ENCODE data around the gene PLCH1.

Gene PLCH1

DNA sequence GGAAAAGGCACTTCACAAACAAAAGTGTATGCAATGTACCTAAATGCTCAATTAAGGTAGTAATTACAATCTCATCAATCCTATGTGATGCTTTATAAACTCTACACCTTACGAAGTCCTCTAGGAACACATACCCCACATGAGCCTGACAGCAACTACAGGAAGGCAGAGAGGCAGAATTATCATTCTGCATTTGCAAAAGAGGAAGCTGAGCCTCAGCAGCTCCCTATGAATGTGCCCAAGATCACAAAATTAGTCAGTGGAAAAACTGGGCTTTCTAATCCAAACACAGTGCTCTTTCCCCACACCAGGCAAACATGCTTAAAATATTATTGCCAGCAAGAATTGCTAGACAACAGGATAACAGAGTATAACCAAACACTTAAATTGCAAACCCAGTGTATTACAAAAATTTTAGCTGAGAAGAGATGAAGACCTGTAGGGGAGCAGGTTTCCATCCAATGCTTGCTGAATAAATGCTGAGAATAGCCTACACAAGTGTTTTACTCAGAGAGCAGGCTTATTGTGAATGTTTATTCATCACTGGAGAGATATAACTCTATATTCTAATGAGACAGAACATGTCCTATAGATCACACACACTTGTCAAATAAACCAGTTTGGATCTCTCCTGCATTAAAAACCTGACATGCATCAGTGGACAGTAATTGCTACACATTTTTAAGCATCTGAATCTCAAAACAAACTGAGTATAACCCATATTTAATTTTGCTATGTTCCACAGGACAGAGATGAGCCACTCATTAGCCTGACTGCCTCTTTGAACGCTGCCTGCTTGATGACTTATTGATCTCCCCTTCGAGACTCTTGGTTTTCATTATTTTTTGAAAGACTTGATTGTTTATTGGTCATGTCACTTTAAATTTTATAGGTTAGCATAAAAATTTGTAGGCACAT is 62.2 kb downstream of the PLCH1 start:
- DNase-seq: peak; percentile 65 to 78

GRCh38 chr3:155676252-155676981 is 68.5 kb downstream of the PLCH1 start:
- no peak for DNase-seq

- no peak for DNase-seq
Measured at GRCh38 chr3:155675094-155675493, 69.8 kb downstream of the PLCH1 start.

GRCh38 chr3:155673421-155673820 is 71.5 kb downstream of the PLCH1 start:
- DNase-seq: no peak

GRCh38 chr3:155670335-155670734 is 74.5 kb downstream of the PLCH1 start:
- no peak for DNase-seq

DNA sequence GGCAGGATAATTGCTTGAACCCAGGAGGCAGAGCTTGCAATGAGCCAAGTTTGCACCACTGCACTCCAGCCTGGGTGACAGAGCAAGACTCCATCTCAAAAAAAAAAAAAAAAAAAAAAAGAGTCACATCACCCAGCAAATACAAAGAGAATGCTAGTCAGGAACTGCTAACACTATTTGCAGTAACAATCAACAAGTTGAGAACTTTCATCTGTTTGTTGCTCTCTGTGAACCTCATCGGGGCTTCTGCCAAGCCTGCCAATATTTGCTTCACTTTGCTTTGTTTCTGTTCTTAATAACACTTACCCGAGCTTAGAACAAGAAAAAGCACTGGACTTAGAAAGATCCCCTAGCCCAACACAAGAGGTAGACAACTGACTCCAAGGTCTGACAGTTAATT is 76.9 kb downstream of the PLCH1 start:
- DNase-seq: no peak

GRCh38 chr3:155664925-155665695 is 79.8 kb downstream of the PLCH1 start:
- peak; percentile 90 to 94 for DNase-seq

- DNase-seq: no peak
Measured at GRCh38 chr3:155663467-155664212, 81.2 kb downstream of the PLCH1 start.

DNA sequence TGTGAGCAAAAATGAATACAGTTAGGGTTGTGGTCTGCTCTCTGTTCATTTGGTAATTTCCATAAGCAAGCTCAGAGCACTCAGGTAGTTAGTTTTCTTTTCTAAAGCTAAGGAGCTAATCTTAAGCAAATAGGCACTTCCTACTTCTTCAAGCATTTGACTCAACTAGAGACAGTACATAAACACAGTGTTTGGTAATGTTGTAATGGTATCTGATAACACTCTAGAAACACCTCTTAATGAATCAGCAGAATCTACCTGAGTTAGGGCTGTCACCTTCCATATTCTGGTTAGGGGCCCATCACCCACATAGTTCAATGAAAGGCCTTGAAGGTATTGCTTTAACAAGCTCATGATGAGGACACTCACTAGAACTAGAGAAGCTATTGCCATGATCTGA is 83.1 kb downstream of the PLCH1 start:
- no peak for DNase-seq

DNA sequence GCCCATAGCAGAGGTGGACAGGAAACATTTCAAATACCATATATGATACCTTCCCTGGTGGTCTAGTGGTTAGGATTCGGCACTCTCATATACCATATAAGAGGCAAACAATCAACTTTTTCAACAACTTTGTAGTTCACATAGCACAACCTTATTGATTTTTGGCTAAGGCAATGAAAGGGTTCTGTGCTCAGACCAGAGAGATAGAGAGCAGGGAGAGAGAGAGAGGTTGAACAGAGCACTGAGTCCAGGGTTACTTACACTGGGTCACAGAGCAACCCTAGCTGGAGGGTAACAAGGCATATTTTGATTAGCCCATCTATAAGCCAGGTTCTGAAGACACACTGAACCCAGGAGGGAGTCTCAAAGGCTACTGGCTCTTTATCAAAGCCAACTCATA is 83.8 kb downstream of the PLCH1 start:
- DNase-seq: no peak

DNA sequence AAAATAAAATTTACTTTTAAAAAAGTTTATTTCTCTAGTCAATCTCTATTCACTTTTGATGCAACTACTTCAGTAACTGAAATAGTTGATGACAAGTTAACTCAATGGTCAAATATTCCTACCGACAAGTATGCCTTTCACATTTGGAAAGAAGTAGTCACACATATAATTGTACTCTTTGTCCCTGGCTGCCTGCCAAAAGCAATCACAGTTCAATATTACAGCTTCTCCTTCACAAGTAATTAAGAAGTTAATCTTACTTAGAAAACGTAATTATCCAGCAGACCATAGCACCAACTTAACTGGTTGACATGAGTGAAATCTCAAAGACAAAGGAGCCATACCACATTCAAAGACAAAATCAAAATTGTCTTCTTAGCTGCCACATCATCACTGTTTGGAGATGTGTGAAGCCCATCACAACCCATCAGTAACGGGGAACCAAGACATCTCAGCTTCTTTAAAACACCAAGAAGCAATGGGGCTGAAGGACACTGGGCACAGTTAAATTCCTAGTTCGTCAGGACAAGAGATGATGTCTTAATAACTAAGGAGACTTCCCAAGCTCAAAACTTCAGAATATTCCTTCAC is 86.1 kb downstream of the PLCH1 start:
- DNase-seq: no peak

- DNase-seq: no peak
Measured at GRCh38 chr3:155658006-155658405, 86.9 kb downstream of the PLCH1 start.

GRCh38 chr3:155657161-155657560 is 87.7 kb downstream of the PLCH1 start:
- no peak for DNase-seq

- no peak for DNase-seq
Measured at GRCh38 chr3:155656466-155656865, 88.4 kb downstream of the PLCH1 start.

DNA sequence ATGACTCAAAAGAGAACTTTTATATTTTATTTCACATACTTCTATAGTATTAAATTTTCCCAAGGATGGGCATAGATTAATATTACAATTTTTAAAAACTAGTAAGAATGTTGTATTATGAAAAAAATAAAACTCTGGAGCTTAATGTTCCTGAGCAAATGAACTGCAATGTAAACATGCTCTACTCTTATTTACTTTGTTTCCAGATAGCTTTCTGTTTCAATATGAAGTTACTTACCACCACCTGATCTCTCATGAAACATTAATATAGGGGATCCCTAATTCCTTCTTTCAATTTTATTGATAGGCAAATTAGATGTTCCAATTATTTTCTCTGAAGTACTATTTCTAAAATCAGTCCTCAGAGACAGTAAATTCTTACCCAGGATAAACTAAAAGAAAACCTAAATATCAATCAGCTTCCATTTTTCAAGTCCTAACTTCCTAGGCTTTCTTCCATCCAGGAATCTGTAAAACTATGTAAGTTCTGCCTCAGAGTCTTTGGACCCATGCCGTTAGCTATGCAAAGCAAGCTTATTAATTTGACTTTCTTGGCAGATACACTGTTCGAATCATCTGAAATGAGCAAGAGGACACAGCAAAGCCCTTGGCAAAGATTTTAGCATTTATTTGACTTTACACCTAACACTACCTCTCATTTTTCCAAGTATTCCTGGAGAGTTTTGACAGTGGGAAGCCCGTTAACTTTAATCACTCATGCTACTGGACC is 93.2 kb downstream of the PLCH1 start:
- no peak for DNase-seq

DNA sequence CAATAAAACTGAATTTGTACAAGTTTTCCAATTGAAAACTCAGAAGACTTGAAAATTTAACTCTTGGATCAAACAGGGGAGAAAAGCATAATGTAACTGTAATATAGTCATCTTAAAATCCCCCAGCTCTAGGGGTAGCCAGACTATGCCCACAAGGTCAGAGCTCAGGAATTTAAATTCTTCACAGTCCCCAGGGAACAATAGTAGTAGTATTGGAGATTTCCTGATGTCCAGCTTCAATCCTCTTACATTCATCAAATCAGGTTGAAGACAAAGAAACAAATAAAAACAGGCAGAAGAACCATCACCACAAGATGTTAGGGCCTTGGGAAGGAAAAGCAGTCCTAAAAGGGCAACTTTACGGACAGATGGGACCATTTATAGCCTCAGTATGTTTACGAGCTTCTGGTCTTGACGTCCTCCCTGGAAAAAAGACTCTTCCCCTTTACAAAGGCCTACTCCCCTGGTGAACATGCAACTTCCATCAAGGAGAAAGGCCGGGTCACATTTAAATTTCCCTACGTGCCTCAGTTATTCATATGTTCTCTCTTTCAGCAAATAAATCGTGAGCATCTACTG is 96.8 kb downstream of the PLCH1 start:
- no peak for DNase-seq

DNA sequence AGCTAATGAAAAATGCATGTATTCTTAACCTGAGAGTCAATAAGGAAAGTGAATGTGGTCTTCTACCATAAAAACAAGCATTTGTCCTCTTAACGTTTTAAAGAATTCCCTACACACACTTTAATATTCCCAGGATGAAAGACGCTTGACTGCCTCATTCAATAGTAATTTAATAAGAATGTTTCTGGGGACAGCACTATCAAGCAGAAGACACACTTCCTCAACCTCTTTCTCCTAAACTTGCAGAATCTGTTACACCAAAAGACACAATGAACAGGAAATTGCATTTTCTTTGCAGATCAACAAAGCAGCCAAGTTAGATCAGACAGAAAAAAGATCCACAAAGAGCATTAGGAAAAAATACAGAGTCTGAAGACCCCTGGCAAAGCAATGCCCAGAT is 97.7 kb downstream of the PLCH1 start:
- peak; percentile 27 to 59 for DNase-seq

GRCh38 chr3:155646669-155647068 is 98.2 kb downstream of the PLCH1 start:
- no peak for DNase-seq

DNA sequence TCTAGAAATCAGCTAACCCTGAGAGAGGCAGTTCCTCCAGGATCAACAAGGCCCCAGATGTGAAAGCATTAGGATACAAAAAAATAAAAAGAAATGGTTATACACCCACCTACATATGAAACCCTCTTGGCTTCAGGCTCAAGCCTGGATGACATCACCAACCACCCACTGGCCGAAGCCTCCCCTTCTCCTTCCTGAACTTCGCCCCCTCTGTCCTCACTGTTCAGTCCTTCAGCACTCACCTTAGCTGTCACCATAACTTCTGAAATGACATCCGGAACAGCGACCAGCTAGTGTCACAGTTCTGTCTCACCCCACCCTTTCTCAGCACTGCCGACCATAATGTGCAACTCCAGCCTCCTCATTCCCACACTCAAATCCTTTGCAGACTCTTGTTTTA is 98.7 kb downstream of the PLCH1 start:
- no peak for DNase-seq

GRCh38 chr3:155643581-155644165 is 101.2 kb downstream of the PLCH1 start:
- no peak for DNase-seq

GRCh38 chr3:155641956-155642355 is 102.9 kb downstream of the PLCH1 start:
- DNase-seq: no peak

Measured in AML-193 (cell line).